ENCODE measurements around the gene ENDOV. TPM values are rescaled to one million over a fixed set of nuclear protein-coding genes. Genes with fewer than 3 reads are reported as not detected.
A peak's percentile ranks its signal among the peaks of the same experiment; 100 is the strongest.

The ENDOV gene
- total RNA-seq, 1 experiment from 2014 or later: 28.0 TPM

GRCh38 chr17:80441133-80441578 lies 26.2 kb downstream of the ENDOV start:
- Mint-ChIP-seq H3K27me3 (ENCODE audit: insufficient read depth, unreplicated experiment) (no peaks in the 10 kb centered on the region), H3K27ac (ENCODE audit: low read depth, unreplicated experiment) (no peak overlapping the region), H3K9me3 (ENCODE audit: unreplicated experiment) (no peaks in the 10 kb centered on the region), H3K36me3 (ENCODE audit: insufficient read depth, unreplicated experiment) (no peaks in the 10 kb centered on the region), H3K4me3 (ENCODE audit: unreplicated experiment) (no peak overlapping the region), H3K4me1 (ENCODE audit: insufficient read depth, unreplicated experiment) (no peaks in the 10 kb centered on the region)
- no TSS peak for BruUV-seq (replicated peaks)
- POLR2A ChIA-PET: no interaction called here
- peak; percentile 47 for DNase-seq (ENCODE audit: unreplicated experiment)
- CTCF ChIA-PET: interaction anchor here (0.8 kb wide), 1 partner anchor 134 kb away, joined by 4 read pairs; no protein-coding TSS in a partner anchor
- intact Hi-C loops (cut with micrococcal nuclease): no loop called here
- TF ChIP-seq CTCF (IDR thresholded peaks at IDR 0.05; ENCODE audit: unreplicated experiment): no peak

GRCh38 chr17:80441598-80442322 lies 26.8 kb downstream of the ENDOV start:
- no peak for DNase-seq (ENCODE audit: unreplicated experiment)
- Mint-ChIP-seq H3K27ac (ENCODE audit: low read depth, unreplicated experiment) (no peak overlapping the region), H3K27me3 (ENCODE audit: insufficient read depth, unreplicated experiment) (no peaks in the 10 kb centered on the region), H3K9me3 (ENCODE audit: unreplicated experiment) (no peaks in the 10 kb centered on the region), H3K4me1 (ENCODE audit: insufficient read depth, unreplicated experiment) (no peaks in the 10 kb centered on the region), H3K4me3 (ENCODE audit: unreplicated experiment) (no peak overlapping the region), H3K36me3 (ENCODE audit: insufficient read depth, unreplicated experiment) (no peaks in the 10 kb centered on the region)
- ChIA-PET POLR2A (no interaction called here), CTCF (interaction anchor here (0.7 to 0.8 kb wide), 2 partner anchors 15 to 133 kb away, joined by 3 to 4 read pairs; no protein-coding TSS in a partner anchor)
- intact Hi-C loops (cut with micrococcal nuclease): no loop called here
- BruUV-seq (replicated peaks): no TSS peak
- no peak for TF ChIP-seq CTCF (IDR thresholded peaks at IDR 0.05; ENCODE audit: unreplicated experiment)

- Mint-ChIP-seq H3K4me1 (ENCODE audit: insufficient read depth, unreplicated experiment) (no peaks in the 10 kb centered on the region), H3K36me3 (ENCODE audit: insufficient read depth, unreplicated experiment) (no peaks in the 10 kb centered on the region), H3K27ac (ENCODE audit: low read depth, unreplicated experiment) (no peak overlapping the region), H3K4me3 (ENCODE audit: unreplicated experiment) (no peak overlapping the region), H3K27me3 (ENCODE audit: insufficient read depth, unreplicated experiment) (no peaks in the 10 kb centered on the region), H3K9me3 (ENCODE audit: unreplicated experiment) (no peaks in the 10 kb centered on the region)
- DNase-seq (ENCODE audit: unreplicated experiment): no peak
- BruUV-seq (replicated peaks): no TSS peak
- TF ChIP-seq CTCF (IDR thresholded peaks at IDR 0.05; ENCODE audit: unreplicated experiment): no peak
- ChIA-PET CTCF (interaction anchor here (0.7 to 1.0 kb wide), 3 partner anchors 11 to 133 kb away, joined by 3 to 4 read pairs (median 3); no protein-coding TSS in a partner anchor), POLR2A (no interaction called here)
- intact Hi-C loops (cut with micrococcal nuclease): no loop called here
These were observed 27.3 kb downstream of the ENDOV start for GRCh38 chr17:80442323-80442659.

GRCh38 chr17:80442764-80443163 lies 27.8 kb downstream of the ENDOV start:
- Mint-ChIP-seq H3K9me3 (ENCODE audit: unreplicated experiment) (no peaks in the 10 kb centered on the region), H3K4me3 (ENCODE audit: unreplicated experiment) (no peak overlapping the region), H3K36me3 (ENCODE audit: insufficient read depth, unreplicated experiment) (no peaks in the 10 kb centered on the region), H3K4me1 (ENCODE audit: insufficient read depth, unreplicated experiment) (no peaks in the 10 kb centered on the region), H3K27me3 (ENCODE audit: insufficient read depth, unreplicated experiment) (no peaks in the 10 kb centered on the region), H3K27ac (ENCODE audit: low read depth, unreplicated experiment) (no peak overlapping the region)
- CTCF ChIA-PET: interaction anchor here (1.0 kb wide), 1 partner anchor 11 kb away, joined by 3 read pairs; no protein-coding TSS in a partner anchor
- TF ChIP-seq CTCF (IDR thresholded peaks at IDR 0.05; ENCODE audit: unreplicated experiment): no peak
- BruUV-seq (replicated peaks): no TSS peak
- POLR2A ChIA-PET: no interaction called here
- no peak for DNase-seq (ENCODE audit: unreplicated experiment)
- intact Hi-C loops (cut with micrococcal nuclease): no loop called here

Measured in MCF 10A (cell line).